GM12874 (cell line): Measurements from ENCODE around the gene COL4A2.

Experiments used
- CTCF ChIP-seq: IDR thresholded peaks from 2 replicates; pipeline ENCODE4 v1.5.1; 2011; ENCODE audit warnings: low read depth, mild to moderate bottlenecking, control low read depth, low read length, moderate library complexity; ENCODE audit not compliant: insufficient read depth

Gene COL4A2

DNA sequence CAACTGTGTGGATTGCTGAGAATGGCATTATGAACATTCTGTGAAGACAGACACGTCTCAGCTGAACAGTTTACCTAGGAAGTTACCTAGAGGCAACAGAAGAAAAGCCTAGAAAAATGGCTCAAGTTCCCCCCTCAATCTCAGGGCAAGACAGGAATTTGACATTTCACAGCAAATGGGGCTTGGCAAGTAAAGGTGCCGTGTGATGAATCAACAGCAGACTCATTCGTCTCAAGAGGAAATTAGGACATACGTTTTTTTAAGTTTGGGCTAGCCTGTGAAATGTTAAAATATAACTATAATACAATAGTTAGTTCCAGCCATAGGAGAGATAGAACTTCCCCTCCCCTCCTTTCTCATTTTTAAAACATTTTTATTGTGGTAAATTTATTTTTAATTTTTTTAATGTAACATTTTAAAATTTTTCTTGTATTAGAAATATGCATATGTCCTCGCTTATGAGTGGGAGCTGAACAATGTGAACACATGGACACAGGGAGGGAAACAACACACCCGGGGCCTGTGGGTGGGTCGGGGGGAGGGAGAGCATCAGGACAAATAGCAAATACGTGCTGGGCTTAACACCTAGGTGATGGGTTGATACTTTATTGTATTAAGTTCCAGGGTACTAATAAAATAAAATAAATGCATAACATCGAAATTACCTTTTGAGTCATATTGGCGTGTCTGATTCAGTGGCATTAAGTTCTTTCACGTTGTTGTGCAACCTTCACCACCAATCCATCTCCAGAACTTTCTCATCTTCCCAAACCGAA lies 116.0 kb downstream of the COL4A2 start:
- no peak for TF ChIP-seq CTCF

DNA sequence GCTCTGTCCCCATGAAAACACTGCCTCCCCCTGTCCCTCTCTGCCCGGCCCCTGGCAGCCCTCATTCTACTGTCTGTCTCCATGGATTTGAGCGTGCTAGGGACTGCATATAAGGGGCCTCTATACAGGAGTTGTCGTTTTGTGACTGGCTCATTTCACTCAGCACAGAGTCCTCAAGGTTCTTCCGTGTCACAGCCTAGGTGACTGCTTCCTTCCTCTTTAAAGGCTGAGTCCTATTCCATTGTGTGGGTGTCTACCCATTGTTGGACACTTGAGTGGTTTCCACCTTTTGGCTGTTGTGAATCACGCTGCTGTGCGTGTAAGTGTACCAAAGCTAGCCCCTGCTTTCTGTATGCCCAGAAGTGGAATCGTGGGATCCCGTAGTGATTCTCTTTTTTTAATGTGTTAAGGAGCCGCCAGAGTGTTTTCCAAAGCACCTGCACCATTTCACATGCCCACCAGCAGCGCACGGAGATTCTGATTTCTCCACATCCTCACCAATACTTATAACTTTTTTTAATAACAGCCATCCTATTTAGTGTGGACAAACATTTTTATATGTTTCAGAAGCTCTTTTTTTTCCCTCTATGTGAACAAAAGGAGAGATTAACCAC lies 116.7 kb downstream of the COL4A2 start:
- TF ChIP-seq CTCF: no peak

DNA sequence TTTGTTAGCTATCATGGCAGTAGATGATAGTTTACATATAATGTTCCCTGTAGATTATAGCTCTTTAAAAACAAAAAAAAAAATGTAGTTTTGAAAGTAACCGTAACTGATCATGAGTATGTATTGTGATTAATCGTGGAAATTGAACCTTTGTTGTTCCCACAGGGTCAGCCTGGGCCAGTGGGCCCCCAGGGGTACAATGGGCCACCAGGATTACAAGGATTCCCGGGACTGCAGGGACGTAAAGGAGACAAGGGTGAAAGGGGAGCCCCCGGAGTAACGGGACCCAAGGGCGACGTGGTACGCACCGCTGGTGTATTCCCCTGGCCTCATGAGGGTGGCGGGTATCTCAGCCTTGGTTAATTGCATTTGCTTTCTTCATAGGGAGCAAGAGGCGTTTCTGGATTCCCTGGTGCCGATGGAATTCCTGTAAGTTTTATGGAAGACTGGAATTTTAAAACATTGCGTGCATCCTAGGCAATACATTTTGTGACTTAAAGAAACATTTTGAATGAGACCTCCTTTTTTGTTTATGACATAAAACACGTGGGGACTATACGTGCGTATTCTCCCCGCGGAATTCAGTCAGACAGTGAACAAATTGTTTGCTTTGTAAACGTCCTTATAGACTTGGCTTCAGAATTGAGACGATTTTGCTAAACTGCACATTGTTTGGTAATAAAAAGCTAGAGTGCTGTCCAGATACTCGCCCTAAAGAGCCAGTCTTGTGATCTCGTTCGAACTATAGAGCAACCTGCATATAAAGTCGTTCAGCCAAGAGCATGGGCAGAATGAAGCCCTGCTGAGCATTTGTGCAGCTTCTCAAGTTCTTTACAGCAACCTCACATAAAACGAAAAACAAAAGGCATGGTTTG lies 117.7 kb downstream of the COL4A2 start:
- no peak for TF ChIP-seq CTCF

GRCh38 chr13:110425444-110425780 lies 118.3 kb downstream of the COL4A2 start:
- TF ChIP-seq CTCF: no peak

DNA sequence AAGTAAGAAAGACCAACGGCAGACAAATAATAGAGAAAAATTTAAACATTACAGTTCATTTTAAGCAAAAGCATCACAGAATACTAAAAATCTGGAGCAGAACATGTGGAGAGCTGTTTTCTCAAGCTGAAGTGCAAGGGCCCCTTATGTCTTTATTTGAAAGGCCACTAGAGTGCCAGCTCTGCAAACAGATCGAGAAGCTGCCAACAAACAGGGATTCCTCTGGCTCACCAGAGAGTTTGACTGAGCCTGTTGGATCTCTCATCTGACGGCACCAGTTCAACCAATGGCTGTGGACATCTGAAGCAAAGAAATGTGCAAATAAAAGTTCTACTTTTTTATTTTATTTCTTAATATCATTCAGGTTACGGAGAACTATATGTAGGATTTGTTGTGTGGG lies 119.7 kb downstream of the COL4A2 start:
- TF ChIP-seq CTCF: no peak

DNA sequence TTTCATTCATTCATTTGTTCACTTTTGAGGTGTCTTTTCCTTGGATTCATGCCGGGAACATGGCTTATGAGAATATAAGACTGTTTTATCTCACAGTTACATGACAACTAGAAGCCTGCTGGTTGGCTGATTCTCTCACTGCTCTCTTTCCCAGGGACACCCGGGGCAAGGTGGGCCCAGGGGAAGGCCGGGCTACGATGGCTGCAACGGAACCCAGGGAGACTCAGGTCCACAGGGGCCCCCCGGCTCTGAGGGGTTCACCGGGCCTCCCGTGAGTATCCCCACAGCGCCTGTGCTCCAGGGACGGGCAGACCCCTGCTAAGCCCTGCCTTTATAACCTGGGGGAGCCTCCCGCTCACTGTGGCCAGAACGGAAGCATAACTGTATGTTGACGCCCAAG lies 121.2 kb downstream of the COL4A2 start:
- TF ChIP-seq CTCF: no peak
